Left cardiac atrium (tissue), 4 donors: ENCODE measurements around the gene GJB2. TPM values are rescaled to one million over a fixed set of nuclear protein-coding genes. Genes with fewer than 3 reads are reported as not detected.
"Not testable (repeated sequence)": the region's sequence is repeated elsewhere in the genome, so short reads cannot be mapped to it uniquely, and the experiment has no call there.

Experiments
- ATAC-seq, 2 donors: fragments of 200-7000 bp; cut with Tn5 transposase; one replicate each; pipeline ENCODE4 v1.9.1; 2020; ENCODE audit warnings: mild to moderate bottlenecking in 2 of 2, moderate library complexity in 2 of 2
- DNase-seq: peaks from one replicate; pipeline ENCODE4 v3.0.0-alpha.2; 2020
- intact Hi-C, 2 donors: fragments of 100-400 bp; cut with DNase I; formaldehyde crosslinking; loops; one replicate each; pipeline versions ENCODE4 v1.14.1 to v1.15.1; 2022 to 2023
- total RNA-seq, 2 donors: library from RNA; stranded (reverse); fragmentation: NEBNext Ultra II Directional; extraction: Animal tissue kit (Norgen Biotek cat#: 25700); gene quantifications; one replicate each; pipeline ENCODE4 v1.2.1, GENCODE V29; 2021
- donor health status: DM: no; HTN: yes; CAD: no.
- donor health status: DM: no; HTN: yes; CAD: no; lungs with severe emphysema.
- donor health status: DM: yes; HTN: yes; CAD: no.
- donor health status: Dilated cardiomyopathy.

Gene GJB2
- total RNA-seq, 2 donors from 2014 or later = 0.27 TPM; not detected in 1

- intact Hi-C loops = no loop called here
- DNase-seq = no peak
- ATAC-seq = no peak
These were observed 17.3 kb downstream of the GJB2 start for GRCh38 chr13:20175406-20175794.

GRCh38 chr13:20174656-20175405 is 17.9 kb downstream of the GJB2 start:
- peak; percentile 81 to 92 for ATAC-seq
- peak; percentile 88 for DNase-seq
- intact Hi-C loops = no loop called here

GRCh38 chr13:20173116-20173746 is 19.5 kb downstream of the GJB2 start:
- DNase-seq (no peak), ATAC-seq (no peak)
- intact Hi-C loops = no loop called here

GRCh38 chr13:20171364-20171763 is 21.4 kb downstream of the GJB2 start:
- no peak for ATAC-seq
- intact Hi-C loops = no loop called here

GRCh38 chr13:20170921-20171320 is 21.8 kb downstream of the GJB2 start:
- intact Hi-C loops = no loop called here
- ATAC-seq = no peak
- DNase-seq = no peak

More at GRCh38 chr13:20171364-20171763, 21.4 kb downstream of the GJB2 start:
- DNase-seq = no peak

GRCh38 chr13:20168396-20168795 is 24.3 kb downstream of the GJB2 start:
- intact Hi-C loops = loop anchor here in 1 of 2 donors (10.0 kb wide), 1 partner anchor 104 kb away; no protein-coding TSS in a partner anchor
- ATAC-seq (no peak), DNase-seq (no peak)

- intact Hi-C loops = loop anchor here in 1 of 2 donors (10.0 kb wide), 1 partner anchor 101 kb away; no protein-coding TSS in a partner anchor
- ATAC-seq (no peak), DNase-seq (no peak)
These were observed 27.1 kb downstream of the GJB2 start for GRCh38 chr13:20165417-20166257.

GRCh38 chr13:20161951-20162300 is 30.8 kb downstream of the GJB2 start:
- DNase-seq (no peak), ATAC-seq (no peak)
- intact Hi-C loops = loop anchor here (2.0 to 10.0 kb wide), 4 partner anchors 35 to 130 kb away; no protein-coding TSS in a partner anchor

- DNase-seq (peak; percentile 45), ATAC-seq (peak; percentile 64 to 79)
- intact Hi-C loops = loop anchor here (2.0 to 10.0 kb wide), 4 partner anchors 35 to 129 kb away; no protein-coding TSS in a partner anchor
These were observed 31.3 kb downstream of the GJB2 start for GRCh38 chr13:20161275-20161950.

GRCh38 chr13:20160306-20161274 is 32.1 kb downstream of the GJB2 start, which contains the start of gene GJA3:
Gene GJA3 (minus strand): TSS chr13:20161052. CDS start chr13:20143288, 17,764 bp downstream.
- DNase-seq (peak; percentile 52), ATAC-seq (peak; percentile 83 to 88)
- intact Hi-C loops = loop anchor here (2.0 to 10.0 kb wide), 4 partner anchors 34 to 128 kb away; no protein-coding TSS in a partner anchor

- intact Hi-C loops = loop anchor here (2.0 to 10.0 kb wide), 4 partner anchors 33 to 127 kb away; no protein-coding TSS in a partner anchor
- no peak for DNase-seq
- no peak for ATAC-seq
These were observed 33.0 kb downstream of the GJB2 start for GRCh38 chr13:20159646-20160305.

GRCh38 chr13:20157151-20157796 is 35.5 kb downstream of the GJB2 start:
- DNase-seq (no peak), ATAC-seq (no peak)
- intact Hi-C loops = no loop called here

GRCh38 chr13:20156702-20157101 is 36.0 kb downstream of the GJB2 start:
- no peak for DNase-seq
- intact Hi-C loops = no loop called here
- ATAC-seq = no peak

GRCh38 chr13:20153290-20153689 is 39.4 kb downstream of the GJB2 start:
- intact Hi-C loops, ATAC-seq, DNase-seq: not testable (repeated sequence)

GRCh38 chr13:20151612-20152011 is 41.1 kb downstream of the GJB2 start:
- intact Hi-C loops = no loop called here
- DNase-seq = no peak
- no peak for ATAC-seq

- ATAC-seq (peak in 1 of 2 donors; percentile 33), DNase-seq (no peak)
- intact Hi-C loops = no loop called here
These were observed 41.7 kb downstream of the GJB2 start for GRCh38 chr13:20151016-20151415.

- DNase-seq (no peak), ATAC-seq (peak in 1 of 2 donors; percentile 21)
- intact Hi-C loops = no loop called here
These were observed 42.2 kb downstream of the GJB2 start for GRCh38 chr13:20150561-20150960.
